AG04450 (cell line): ENCODE data around the gene NSMCE3. TPM values are rescaled to one million over a fixed set of nuclear protein-coding genes. Genes with fewer than 3 reads are reported as not detected.

ENCODE experiments used
- CTCF ChIA-PET: fragments of 300-600, 350-600 bp; formaldehyde crosslinking; extraction: SDS; loops from one replicate; lab custom pipeline; 2022; ENCODE audit warnings: antibody characterized with exemption, inconsistent platforms; lab: Charles Lee
- POLR2A ChIA-PET: fragments of 350-600 bp; formaldehyde crosslinking; extraction: SDS; loops from one replicate; lab custom pipeline; 2021; ENCODE audit warnings: antibody characterized with exemption, inconsistent platforms; lab: Yijun Ruan, JAX
- DNase-seq: peaks from one replicate; pipeline ENCODE4 v3.0.0-alpha.2; 2011; ENCODE audit warnings: low read depth, low spot score
- H3K27ac ChIP-seq: one replicate; pipeline ENCODE4 v1.5.1; 2012; ENCODE audit warnings: low read depth, low read length, control low read depth
- H3K27me3 ChIP-seq: one replicate; pipeline ENCODE4 v1.6.0; 2012; ENCODE audit warnings: low read length; ENCODE audit not compliant: control insufficient read depth, insufficient read depth
- H3K4me3 ChIP-seq: 2 replicates; pipeline ENCODE4 v1.5.1; 2011; ENCODE audit warnings: mild to moderate bottlenecking, low read depth, low read length, control low read depth
- H3K9me3 ChIP-seq: 2 replicates; pipeline ENCODE4 v1.5.1; 2012; ENCODE audit warnings: low read length; ENCODE audit not compliant: control insufficient read depth, insufficient read depth
- polyA plus RNA-seq: library from polyadenylated mRNA; depleted of rRNA; stranded (reverse); fragments of >200 nt; gene quantifications from 2 replicates; pipeline ENCODE4 v1.2.3, GENCODE V29; 2011
- TF ChIP-seq, protein P1 (sequence below): IDR thresholded peaks from 2 replicates; pipeline ENCODE4 v1.5.1; 2011; ENCODE audit warnings: low read depth, low read length, control low read depth, inconsistent platforms

NSMCE3 gene
- polyA plus RNA-seq, 1 experiment: 8.5 TPM

DNA sequence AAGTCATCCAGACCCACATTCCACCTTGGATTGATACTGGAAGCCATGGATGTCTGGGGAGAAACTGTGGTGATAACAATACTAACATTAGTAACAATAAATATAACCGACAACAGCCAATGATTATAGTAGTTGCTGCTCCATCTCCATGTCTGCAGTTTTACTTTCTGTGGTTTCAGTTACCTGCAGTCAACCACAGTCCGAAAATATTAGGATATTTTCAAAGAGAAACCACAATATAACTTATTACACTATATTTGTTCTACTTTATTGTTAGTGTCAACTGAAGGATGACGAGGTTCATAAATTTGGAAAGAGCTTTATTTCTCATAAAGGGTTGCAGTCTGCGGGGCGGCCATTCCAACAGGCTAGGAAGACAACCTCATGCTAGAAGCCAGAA lies 2.6 kb upstream of the NSMCE3 start:
- CTCF ChIA-PET: interaction anchor here (0.9 kb wide), 1 partner anchor 132 kb away, joined by 7 read pairs; no protein-coding TSS in a partner anchor

DNA sequence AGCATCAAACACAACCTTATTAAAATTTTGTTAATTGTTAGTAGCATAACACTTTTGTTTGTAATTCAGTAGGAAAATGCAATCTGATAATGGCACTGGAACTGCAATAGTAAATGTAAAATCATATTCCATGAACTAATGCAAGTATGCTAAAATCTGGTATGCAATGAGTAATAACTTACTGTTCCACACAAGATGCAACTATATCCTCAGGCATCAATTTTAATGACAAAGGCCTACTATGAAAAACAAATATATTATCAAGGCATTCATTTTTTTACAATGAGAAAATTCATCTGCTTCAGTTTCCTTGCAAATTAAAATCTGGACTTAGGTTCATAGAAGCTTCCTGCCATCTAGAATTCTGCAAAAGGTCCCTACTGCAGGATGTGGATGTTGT lies 1.4 kb upstream of the NSMCE3 start:
- Histone ChIP-seq H3K27ac (no peak overlapping the region), H3K9me3 (no peaks in the 10 kb centered on the region), H3K27me3 (no peaks in the 10 kb centered on the region), H3K4me3 (no peak overlapping the region)
- DNase-seq: no peak
- TF ChIP-seq, protein P1, sequence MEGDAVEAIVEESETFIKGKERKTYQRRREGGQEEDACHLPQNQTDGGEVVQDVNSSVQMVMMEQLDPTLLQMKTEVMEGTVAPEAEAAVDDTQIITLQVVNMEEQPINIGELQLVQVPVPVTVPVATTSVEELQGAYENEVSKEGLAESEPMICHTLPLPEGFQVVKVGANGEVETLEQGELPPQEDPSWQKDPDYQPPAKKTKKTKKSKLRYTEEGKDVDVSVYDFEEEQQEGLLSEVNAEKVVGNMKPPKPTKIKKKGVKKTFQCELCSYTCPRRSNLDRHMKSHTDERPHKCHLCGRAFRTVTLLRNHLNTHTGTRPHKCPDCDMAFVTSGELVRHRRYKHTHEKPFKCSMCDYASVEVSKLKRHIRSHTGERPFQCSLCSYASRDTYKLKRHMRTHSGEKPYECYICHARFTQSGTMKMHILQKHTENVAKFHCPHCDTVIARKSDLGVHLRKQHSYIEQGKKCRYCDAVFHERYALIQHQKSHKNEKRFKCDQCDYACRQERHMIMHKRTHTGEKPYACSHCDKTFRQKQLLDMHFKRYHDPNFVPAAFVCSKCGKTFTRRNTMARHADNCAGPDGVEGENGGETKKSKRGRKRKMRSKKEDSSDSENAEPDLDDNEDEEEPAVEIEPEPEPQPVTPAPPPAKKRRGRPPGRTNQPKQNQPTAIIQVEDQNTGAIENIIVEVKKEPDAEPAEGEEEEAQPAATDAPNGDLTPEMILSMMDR: no peak
- POLR2A ChIA-PET: interaction anchor here (0.6 kb wide), 1 partner anchor 297 kb away, joined by 10 read pairs; no protein-coding TSS in a partner anchor
- CTCF ChIA-PET: interaction anchor here (0.7 kb wide), 1 partner anchor 131 kb away, joined by 3 read pairs; no protein-coding TSS in a partner anchor

More for the DNA sequence above, 2.6 kb upstream of the NSMCE3 start:
- POLR2A ChIA-PET: no interaction called here
- no peaks in the 10 kb centered on the region for H3K9me3 ChIP-seq
- H3K4me3 ChIP-seq: no peak overlapping the region
- no peak overlapping the region for H3K27ac ChIP-seq
- TF ChIP-seq, protein P1: no peak
- DNase-seq: no peak
- H3K27me3 ChIP-seq: no peaks in the 10 kb centered on the region

DNA sequence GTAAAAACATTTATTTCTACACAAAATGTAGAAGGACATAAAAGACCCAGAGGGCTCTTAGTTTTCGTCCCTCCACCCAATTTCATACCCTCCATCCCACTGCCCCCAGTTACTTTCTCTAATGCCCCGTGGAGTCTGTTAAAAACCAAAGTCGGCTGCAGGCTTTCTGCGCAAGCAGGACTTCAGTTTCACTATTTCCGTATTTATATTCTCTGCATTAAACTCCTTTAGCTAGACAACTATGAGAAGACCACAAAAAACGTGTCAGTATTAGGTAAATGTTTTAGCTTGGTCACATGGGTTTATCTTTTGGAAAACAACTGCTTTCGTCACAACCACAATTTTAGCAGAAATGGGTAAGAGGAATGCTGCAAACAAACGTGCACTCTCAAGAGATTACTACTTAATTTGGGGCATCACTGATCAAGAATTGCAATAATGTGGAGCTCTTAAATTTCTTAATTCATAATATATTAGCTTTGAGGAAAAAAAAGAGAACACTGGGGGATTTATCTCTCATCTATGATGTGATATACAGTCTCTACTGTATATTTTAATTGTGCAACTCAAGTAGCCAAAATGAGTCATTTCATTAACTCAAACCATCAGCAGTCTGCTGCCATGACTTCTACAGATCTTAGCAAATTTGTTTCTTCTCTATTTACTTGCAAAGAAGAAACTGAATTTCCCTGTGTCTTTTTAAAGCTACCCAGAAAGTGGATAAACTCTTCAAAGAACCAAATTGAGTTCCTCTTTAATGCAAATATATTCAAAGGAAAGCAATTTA lies 740 bp upstream of the NSMCE3 start:
- peak overlapping the region; percentile 76 for H3K4me3 ChIP-seq
- ChIA-PET CTCF (interaction anchor here (0.7 kb wide), 1 partner anchor 130 kb away, joined by 3 read pairs; no protein-coding TSS in a partner anchor), POLR2A (interaction anchor here (0.6 kb wide), 1 partner anchor 298 kb away, joined by 10 read pairs; no protein-coding TSS in a partner anchor)
- DNase-seq: no peak
- no peaks in the 10 kb centered on the region for H3K9me3 ChIP-seq
- TF ChIP-seq, protein P1: no peak
- H3K27me3 ChIP-seq: no peaks in the 10 kb centered on the region
- peak overlapping the region; percentile 89 for H3K27ac ChIP-seq

DNA sequence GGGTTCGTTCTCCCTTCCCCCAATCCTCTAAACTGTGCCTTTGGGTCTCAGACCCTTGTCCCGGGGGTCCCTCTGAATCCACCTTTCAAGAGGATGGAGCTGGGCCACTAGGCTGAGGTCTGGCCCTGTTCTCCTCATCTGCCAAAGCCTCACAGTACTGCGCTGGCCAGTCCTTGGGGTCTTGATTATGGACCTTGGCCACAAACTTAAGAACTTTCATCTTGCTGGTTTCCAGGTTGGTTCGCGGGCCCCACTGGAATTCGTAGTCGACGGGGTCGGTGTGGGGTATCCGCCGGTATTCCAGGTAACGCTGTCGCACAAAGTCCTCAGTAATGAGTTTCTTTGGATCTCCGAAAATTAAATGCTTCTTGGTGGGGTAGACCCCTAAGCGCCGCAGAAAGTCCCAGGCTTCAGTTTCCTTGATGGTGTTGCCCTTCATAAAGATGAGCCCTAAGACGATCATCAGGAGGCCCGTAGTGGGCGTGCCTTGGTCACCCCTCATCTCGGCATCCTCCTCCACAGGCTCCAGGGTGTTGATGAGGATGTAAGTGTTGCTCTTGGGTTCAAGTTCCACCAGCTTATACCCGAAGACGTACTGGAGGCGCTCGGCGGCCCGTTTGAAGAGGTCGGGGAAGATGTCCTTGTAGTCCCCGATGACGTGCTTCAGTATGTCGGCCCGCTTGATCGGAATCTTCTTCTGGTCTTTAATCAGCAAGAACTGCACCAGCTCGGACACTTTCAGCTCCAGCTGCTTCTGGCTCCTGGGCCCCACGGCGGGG lies 727 bp downstream of the NSMCE3 start:
- TF ChIP-seq, protein P1: no peak
- Histone ChIP-seq H3K9me3 (no peaks in the 10 kb centered on the region), H3K27me3 (no peaks in the 10 kb centered on the region), H3K4me3 (peak overlapping the region; percentile 76), H3K27ac (peak overlapping the region; percentile 55)
- ChIA-PET CTCF (no interaction called here), POLR2A (no interaction called here)
- no peak for DNase-seq
